WERI-Rb-1 (cell line): ENCODE data around the gene AFF3.

Source experiments
- DNase-seq: peaks from one replicate; pipeline ENCODE4 v3.0.0-alpha.2; 2020
- H3K27ac ChIP-seq: fragments of 250-450 bp; sonication (Bioruptor Pico); 2 replicates; pipeline ENCODE4 v1.5.1; 2020; ENCODE audit warnings: mild to moderate bottlenecking, moderate library complexity
- H3K27me3 ChIP-seq: fragments of 250-450 bp; sonication (Bioruptor Pico); 2 replicates; pipeline ENCODE4 v1.5.1; 2021; ENCODE audit warnings: mild to moderate bottlenecking, low read depth, moderate library complexity; ENCODE audit not compliant: insufficient read depth, severe bottlenecking
- H3K36me3 ChIP-seq: fragments of 250-450 bp; sonication (Bioruptor Pico); 2 replicates; pipeline ENCODE4 v1.5.1; 2020; ENCODE audit warnings: mild to moderate bottlenecking, moderate library complexity
- H3K4me3 ChIP-seq: 2 replicates; pipeline ENCODE4 v1.5.1; 2011; ENCODE audit warnings: low read depth, mild to moderate bottlenecking, control low read depth, low read length
- H3K9me3 ChIP-seq: fragments of 250-450 bp; sonication (Bioruptor Pico); 2 replicates; pipeline ENCODE4 v1.5.1; 2021; ENCODE audit warnings: mild to moderate bottlenecking, moderate library complexity; ENCODE audit not compliant: severe bottlenecking
- TF ChIP-seq, protein P1 (sequence below): IDR thresholded peaks from 2 replicates; pipeline ENCODE4 v1.5.1; 2011; ENCODE audit warnings: low read depth, mild to moderate bottlenecking, control low read depth, inconsistent platforms, low read length

Gene AFF3

GRCh38 chr2:99784282-99784681, 358.1 kb downstream of the AFF3 start:
- H3K9me3 ChIP-seq = no peaks in the 10 kb centered on the region
- TF ChIP-seq, protein P1, sequence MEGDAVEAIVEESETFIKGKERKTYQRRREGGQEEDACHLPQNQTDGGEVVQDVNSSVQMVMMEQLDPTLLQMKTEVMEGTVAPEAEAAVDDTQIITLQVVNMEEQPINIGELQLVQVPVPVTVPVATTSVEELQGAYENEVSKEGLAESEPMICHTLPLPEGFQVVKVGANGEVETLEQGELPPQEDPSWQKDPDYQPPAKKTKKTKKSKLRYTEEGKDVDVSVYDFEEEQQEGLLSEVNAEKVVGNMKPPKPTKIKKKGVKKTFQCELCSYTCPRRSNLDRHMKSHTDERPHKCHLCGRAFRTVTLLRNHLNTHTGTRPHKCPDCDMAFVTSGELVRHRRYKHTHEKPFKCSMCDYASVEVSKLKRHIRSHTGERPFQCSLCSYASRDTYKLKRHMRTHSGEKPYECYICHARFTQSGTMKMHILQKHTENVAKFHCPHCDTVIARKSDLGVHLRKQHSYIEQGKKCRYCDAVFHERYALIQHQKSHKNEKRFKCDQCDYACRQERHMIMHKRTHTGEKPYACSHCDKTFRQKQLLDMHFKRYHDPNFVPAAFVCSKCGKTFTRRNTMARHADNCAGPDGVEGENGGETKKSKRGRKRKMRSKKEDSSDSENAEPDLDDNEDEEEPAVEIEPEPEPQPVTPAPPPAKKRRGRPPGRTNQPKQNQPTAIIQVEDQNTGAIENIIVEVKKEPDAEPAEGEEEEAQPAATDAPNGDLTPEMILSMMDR = no peak
- no peak overlapping the region for H3K4me3 ChIP-seq
- H3K36me3 ChIP-seq = no peaks in the 10 kb centered on the region
- H3K27ac ChIP-seq = no peak overlapping the region
- H3K27me3 ChIP-seq = no peaks in the 10 kb centered on the region
- DNase-seq = no peak

DNA sequence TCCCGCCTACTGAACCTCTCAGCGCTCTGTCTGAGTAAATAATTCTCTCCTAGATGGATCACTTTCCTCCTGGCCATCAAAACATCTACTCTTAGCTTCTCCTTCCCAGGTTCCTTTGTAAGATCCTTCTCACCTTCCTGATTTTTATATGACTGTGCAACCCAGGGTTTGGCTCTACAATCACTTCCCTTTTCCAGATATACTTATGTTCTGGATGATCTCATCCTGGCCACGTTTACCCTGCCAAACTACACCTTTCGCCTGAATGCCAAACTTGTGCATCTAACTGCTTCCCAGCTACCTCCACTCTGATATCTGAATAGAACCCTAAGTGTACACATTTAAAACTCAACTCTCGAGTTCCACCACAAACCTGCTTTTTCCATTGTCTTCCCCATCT, 362.1 kb downstream of the AFF3 start:
- TF ChIP-seq, protein P1 = no peak
- H3K27me3 ChIP-seq = no peaks in the 10 kb centered on the region
- peaks cover 5% of the 10 kb centered on the region for H3K9me3 ChIP-seq
- no peak overlapping the region for H3K4me3 ChIP-seq
- no peak for DNase-seq
- no peak overlapping the region for H3K27ac ChIP-seq
- no peaks in the 10 kb centered on the region for H3K36me3 ChIP-seq

DNA sequence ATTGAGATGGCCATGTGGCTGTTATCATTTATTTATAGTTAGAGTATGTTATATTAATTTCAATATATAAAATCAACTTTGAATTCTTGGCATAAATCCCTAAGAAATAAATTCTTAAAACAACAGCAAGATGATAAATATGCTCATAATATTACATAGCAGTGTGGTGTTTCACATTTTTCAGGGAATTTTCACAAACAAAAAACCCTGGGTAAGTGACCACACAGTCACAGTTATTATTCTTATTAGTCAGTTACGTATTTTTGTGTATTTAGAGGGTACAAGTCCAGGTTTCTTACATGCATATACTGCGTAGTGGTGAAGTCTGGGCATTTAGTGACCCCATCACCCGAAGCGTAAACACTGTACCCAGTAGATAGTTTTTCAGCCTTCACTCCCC, 363.1 kb downstream of the AFF3 start:
- Histone ChIP-seq H3K36me3 (no peaks in the 10 kb centered on the region), H3K9me3 (peaks cover 5% of the 10 kb centered on the region), H3K27ac (no peak overlapping the region), H3K27me3 (no peaks in the 10 kb centered on the region), H3K4me3 (no peak overlapping the region)
- TF ChIP-seq, protein P1 = no peak
- no peak for DNase-seq

GRCh38 chr2:99777656-99778290, 364.6 kb downstream of the AFF3 start:
- Histone ChIP-seq H3K36me3 (no peaks in the 10 kb centered on the region), H3K9me3 (peaks cover 5% of the 10 kb centered on the region), H3K27me3 (no peaks in the 10 kb centered on the region), H3K27ac (no peak overlapping the region), H3K4me3 (no peak overlapping the region)
- DNase-seq = no peak
- TF ChIP-seq, protein P1 = no peak

- Histone ChIP-seq H3K27me3 (no peaks in the 10 kb centered on the region), H3K36me3 (no peaks in the 10 kb centered on the region), H3K27ac (no peak overlapping the region), H3K4me3 (no peak overlapping the region), H3K9me3 (peaks cover 5% of the 10 kb centered on the region)
- TF ChIP-seq, protein P1 = no peak
- DNase-seq = no peak
These were observed 365.3 kb downstream of the AFF3 start for GRCh38 chr2:99776906-99777646.
